Measurements from ENCODE around the gene CENPX.
"Not testable (repeated sequence)": the region's sequence is repeated elsewhere in the genome, so short reads cannot be mapped to it uniquely, and the experiment has no call there.

Gene CENPX

DNA sequence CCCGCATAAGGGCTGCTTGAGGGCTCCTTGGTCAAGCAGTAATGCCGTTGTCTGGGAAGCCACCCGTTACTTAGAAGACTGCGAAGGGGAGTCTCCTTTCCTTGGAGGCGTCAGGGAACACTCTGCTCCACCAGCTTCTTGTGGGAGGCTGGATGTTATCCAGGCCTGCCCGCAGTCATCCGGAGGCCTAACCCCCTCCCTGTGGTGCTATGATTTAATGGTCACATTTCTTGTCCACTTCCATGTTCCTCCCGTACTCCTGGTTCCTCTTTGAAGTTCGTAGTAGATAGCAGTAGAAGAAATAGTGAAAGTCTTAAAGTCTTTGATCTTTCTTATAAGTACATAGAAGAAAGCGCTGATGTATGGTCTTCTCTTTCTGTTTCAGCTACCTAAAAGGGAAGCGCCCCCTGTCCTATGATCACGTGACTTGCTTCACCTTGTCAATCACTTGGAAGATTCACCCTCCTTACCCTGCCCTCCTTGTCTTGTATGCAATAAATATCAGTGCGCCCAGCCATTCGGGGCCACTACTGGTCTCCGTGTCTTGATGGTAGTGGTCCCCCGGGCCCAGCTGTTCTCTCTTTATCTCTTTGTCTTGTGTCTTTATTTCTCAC lies 16.2 kb upstream of the CENPX start:
- DNase-seq, result not testable (repeated sequence)

DNA sequence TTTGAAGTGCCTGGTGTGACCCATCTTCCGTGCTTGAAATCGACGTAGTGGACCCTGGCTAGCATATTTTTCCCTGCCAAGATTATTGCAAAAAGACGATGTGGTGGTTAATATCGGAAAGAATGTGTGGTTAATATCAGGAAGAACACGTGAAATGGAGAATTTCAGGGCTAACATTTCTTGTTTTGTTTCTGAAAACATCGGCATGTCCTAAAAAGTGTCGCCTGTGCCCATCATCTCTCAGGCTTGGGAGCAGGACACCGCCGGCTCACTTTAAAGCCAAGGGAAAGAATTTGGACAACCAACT lies 15.2 kb upstream of the CENPX start:
- no peak for DNase-seq

DNA sequence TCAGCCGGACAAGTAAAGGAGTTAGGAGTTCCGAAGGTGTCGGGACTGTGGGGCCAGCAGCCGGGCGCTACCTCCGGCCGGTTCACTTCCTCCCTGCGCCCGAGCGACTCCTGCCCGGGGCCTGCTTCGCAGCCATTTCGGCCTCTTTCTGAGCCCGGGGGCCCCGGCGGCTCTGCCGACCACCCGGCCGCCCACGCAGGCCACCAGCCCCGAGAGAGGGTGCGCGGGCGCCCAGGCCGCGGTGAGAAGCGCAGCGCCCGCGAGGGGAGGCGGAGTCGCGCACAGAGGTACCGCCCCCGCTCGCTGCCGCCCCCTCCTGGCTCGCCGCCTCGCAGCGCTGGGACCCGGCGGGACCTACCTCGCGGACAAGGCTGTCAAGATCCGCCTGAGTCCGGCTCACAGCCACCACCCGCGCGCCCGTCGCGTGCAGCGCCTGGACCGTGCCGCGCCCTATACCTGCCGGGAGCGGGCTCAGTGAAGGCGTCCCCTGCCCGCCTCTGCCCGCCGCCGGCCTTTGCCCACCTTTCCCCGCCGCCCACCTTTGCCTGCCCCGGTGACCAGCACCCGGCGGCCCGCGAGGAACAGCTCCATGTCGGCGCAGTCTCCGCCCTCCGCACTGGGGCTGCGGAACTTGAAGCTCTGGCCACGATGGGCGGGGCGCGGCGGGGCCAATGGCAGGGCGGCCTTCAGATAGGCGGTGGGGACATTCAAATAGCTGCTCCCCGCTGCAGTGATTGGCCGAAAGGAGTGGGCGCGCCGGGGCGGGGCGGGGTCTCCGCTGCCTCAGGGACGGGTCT lies 14.6 kb upstream of the CENPX start, which contains the start of gene DCXR:
TSS of gene DCXR (minus strand) at position 606 of the 797 bp plus-strand sequence. CDS start at position 591, 15 bp downstream.
- peak; percentile 91 for DNase-seq

DNA sequence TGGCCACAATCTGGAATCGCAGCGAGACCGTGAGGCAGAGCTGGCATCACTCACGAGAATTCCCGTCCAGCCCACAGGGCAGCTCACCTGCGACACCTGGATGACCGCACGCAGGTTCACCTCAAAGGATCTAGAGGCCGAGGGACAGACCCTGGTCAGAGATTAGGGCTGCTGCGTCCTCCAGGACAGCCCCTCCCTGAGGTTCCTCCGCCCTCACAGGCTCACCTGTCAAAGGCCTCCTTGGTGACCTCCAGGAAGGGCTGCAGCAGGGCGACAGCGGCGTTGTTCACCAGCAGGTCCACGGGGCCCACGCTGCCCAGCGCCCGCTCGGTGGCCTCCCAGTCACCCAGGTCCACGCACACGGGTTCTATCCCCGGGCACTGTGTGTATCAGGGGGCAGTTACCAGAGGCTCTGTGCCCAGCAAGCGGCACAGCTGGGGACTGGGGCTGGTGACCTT lies 14.0 kb upstream of the CENPX start:
- DNase-seq, result no peak

DNA sequence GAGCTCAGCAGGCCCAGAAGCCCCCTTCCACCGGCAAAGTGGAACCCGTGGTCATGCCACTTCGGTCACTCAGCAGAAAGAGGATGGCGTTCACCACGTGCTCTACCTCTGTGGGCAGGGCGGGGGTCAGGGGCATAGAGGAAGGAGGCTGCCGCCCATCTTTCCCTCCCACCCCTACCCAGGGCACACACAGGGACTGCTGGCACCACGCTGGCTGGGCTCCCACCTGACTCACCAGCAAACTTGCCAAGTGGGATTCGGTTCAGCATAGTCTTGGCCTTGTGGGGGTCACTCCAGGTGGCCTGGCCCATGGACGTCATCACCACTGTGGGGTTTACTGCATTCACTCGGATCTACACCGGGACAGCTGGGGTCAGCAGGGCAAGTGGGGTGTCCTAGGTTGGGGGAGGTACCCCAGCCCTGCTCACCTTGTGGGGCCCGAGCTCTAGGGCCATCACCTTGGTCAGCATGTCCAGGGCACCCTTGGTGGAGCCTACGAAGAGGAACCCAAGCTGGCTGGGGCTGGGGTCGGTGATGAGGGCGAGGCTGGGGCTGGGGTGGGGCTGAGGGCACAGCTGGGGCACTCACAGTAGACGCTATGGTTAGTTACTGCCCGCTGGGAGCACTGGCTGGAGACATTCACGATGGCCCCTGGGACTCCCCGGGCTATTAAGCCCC lies 13.4 kb upstream of the CENPX start:
- no peak for DNase-seq

DNA sequence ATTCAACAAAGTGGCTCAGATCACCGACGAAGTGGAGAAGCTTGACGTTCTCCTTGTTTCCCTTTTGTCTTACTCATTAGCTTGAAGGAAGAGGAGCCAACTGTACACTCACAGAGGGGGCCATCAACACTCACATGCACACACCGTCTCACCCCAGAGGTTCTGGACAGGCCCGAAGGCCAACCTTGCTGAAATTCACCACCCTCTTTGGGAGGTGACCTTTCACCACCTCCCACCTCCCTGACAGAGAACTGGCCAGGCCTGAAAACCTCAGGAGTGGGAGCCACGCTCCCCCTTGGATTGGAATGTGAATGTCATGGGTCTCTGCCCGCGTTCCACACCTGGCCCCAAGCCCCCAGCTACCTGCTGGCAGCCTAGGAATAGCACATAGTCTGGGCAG lies 12.8 kb upstream of the CENPX start:
- DNase-seq, result no peak

DNA sequence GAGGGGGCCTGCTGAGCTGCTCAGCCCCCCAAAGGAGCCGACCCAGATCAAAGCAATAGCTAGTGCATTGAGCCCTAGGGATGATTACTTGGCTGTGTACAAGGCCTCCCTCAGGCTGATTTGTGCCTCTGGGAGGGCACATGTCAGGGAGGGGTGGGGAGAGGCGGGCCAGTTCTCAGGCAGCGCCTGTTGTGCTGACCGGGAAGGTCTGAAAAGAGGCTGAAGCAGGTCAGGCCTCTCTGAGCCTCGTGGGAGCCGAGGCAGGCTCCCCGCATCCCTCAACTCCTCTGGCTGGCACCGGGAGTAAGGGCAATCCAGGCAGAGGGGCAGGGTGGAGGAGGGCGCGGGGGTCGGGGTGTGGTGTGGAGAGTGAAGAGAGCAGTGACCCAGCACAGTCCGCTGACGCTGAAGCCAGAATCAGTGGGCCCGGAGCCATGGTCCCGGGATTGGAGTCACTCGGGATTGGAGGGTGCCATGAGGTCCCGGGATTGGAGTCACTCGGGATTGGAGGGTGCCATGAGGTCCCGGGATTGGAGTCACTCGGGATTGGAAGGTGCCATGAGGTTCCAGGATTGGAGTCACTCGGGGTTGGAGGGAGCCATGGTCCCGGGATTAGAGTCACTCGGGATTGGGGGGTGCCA lies 11.8 kb upstream of the CENPX start:
- DNase-seq, result no peak

DNA sequence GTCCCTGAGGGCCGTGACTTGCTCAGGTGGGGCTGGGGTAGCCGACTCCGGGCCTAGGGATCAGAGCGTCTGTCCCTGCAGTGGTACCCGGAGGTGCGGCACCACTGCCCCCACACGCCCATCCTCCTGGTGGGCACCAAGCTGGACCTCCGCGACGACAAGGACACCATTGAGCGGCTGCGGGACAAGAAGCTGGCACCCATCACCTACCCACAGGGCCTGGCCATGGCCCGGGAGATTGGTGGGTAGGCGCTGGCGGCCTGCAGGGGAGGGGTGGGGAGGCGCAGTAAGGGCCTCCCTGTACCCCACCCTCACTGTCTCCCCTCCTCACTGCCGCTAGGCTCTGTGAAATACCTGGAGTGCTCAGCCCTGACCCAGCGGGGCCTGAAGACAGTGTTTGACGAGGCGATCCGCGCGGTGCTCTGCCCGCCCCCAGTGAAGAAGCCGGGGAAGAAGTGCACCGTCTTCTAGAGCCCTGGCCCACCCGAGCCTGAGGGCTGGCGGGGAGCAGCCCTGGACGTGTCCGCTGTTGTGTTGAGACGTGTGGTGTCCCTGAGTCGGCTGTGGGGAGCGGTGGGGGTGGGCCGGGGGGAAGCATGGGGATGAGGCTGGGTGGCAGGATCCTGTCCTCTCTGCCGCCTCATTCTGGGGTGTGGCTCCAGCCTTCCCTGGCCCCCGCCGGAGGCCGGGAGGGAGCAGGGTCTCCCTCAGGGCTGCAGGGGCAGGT lies 10.8 kb upstream of the CENPX start:
- no peak for DNase-seq

DNA sequence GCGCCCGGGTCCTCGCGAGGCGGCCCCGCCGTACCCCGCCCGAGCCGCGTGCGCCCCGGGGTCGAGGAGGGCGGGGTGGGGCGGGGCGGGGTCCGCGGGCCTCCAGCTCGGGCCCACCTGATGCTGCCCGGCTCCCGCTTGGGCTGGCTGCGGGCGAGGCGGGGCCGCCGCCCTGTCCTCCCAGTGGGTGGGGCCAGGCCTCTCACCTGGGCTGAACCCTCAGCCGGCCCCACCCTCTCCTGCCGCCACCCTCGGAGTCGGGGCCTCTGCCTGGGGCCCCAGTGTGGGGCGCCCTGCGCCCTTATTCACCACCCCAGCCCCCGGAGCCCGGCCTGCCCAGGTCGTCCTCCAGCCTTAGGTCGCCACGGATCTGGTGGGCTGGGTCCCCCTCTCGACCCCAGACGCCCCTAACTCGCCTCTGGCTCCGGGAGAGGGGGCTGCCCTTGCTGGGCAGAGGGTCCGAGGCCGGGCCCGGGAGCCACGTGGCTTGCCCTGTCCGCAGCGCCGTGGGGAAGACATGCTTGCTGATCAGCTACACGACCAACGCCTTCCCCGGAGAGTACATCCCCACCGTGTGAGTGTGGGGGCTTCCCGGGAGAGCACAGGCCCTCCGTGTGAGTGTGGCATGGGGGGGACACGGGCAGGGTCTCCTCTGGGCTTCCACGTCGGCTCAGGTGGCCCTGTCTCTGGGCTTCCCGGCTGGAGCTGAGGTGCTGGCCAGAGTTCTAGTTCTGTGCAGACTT lies 9.4 kb upstream of the CENPX start:
- DNase-seq, result peak; percentile 36

DNA sequence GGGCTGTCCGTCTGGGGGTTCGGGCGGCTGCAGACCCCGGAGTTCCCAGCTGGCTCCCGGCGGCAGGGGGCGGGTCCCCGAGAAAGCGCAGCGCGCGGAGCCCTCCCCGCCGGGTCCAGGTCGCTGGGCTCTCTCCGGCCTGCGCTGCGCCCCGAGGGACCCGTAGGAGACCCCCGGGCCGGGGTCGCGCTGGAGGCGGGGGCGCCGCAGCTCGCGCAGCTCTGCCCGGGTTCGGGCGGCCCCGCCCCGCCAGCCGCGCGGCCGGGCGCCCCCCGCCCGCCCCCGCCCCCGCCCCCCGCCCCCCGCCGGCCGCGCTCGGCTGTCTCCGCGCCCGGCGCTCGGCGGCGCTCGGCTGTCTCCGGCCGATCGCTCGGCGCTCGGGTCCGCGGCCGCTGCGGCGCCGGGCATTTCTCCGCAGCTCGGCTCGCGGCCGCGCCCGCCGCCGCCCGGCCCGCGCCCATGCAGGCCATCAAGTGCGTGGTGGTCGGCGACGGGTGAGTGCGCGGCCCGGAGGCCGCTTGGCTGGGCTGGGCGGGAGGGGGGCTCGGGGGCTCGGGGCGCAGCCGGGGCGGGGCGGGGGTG lies 8.7 kb upstream of the CENPX start, which contains the start of gene RAC3:
TSS of gene RAC3 (plus strand) at position 376 of the 582 bp plus-strand sequence. CDS start at position 460, 84 bp downstream.
- DNase-seq, result no peak

DNA sequence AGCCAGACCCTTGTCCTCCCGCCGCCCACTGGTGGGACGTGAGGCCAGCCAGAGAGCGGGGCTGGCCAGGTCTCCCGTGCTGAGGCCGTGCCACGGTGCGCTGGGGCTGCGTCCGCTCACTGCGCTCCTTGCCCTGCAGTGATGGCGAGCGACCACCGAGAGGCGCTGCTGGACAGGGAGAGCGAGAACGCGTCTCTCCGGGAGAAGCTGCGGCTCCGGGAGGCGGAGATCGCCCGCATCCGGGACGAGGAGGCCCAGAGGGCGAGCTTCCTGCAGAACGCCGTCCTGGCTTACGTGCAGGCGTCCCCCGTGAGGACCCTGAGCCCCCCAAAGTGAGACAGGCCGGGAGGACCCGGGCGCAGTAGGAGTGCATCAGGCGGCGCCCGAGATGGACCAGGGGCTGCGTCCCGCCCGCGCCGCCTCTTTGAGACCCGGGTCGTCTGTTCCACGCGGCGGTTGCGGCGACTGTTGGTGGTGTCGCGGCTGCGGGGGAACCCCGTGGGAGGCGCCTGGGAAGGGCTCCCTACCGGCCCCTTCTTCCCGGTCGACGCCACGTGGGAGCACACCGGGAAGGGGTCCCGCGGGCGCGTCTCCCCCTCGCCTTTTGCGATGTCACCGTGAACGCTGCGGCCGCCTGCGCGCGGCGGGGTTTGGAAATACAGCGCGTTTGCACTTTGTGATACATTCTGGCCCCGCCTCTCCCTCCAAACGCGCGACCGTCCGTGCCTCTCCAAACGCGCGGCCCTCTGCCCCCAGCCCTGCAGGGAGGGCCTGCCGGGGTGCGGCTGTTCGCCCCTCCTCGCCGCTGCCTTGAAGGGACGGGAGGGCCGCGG lies 8.0 kb upstream of the CENPX start:
- DNase-seq, result peak; percentile 80

DNA sequence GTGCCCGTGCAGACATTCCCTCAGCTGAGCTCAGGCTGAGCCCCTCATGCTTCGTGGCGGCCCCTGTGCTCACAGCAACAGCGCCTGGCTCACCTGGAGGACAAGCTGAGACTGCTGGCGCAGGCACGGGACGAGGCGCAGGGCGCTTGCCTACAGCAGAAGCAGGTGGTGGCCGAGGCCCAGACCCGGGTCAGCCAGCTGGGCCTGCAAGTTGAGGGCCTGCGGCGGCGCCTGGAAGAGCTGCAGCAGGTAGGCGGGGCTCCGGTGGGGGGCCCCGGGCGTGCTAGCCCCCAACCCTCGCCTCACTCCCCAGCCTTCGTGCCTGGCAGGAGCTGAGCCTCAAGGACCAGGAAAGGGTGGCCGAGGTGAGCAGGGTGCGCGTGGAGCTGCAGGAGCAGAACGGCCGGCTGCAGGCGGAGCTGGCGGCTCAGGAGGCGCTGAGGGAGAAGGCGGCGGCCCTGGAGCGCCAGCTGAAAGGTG lies 7.4 kb upstream of the CENPX start:
- no peak for DNase-seq

DNA sequence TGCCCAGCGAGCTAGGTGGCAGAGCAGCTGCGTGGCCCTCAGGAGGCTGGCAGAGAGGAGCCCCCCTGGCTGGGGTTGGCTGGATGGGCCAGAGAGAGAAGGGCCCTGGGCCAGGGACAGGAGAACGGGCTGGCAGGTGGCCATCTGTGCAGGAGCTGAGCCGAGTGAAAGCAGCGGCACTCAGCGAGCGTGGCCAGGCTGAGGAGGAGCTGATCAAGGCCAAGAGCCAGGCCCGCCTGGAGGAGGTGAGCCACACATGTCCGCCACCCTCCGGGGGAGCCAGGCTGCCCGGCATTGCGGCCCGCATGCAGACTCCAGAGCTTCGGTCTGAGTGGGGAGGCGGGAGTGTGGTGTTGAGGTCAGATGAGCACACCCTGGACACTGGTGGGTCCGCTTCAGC lies 6.7 kb upstream of the CENPX start:
- DNase-seq, result no peak

DNA sequence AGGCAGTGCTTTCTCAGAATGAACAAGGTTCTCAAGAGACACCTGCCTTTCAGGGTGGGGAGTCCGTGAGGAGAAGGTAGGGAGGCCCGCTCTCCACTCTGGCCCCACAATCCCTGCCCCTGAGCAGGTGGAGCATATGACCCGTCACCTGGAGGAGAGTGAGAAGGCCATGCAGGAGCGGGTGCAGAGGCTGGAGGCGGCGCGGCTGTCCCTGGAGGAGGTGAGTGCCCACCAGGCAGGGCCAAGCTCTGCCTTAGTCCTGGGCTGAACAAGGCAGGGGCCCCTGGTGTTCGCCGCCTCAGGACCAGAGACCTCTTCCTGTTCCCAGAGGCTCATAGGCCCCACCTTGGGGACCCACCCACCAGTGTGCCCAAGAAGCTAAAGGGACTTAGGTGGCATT lies 6.3 kb upstream of the CENPX start:
- DNase-seq, result no peak

DNA sequence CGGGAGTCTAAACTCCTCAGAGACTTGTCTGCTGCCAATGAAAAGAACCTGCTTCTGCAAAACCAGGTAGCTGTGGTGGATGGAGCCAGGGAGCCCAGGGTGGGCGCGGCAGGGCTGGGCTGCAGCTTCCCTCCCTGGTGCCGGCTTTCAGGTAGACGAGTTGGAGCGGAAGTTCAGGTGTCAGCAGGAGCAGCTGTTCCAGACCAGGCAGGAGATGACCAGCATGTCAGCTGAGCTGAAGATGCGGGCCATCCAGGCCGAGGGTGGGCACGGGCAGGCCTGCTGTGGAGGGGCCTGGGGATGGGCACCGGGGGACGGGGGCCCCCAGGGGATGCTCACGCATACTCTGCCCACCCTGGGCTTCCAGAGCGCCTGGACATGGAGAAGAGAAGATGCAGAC lies 5.6 kb upstream of the CENPX start:
- no peak for DNase-seq

DNA sequence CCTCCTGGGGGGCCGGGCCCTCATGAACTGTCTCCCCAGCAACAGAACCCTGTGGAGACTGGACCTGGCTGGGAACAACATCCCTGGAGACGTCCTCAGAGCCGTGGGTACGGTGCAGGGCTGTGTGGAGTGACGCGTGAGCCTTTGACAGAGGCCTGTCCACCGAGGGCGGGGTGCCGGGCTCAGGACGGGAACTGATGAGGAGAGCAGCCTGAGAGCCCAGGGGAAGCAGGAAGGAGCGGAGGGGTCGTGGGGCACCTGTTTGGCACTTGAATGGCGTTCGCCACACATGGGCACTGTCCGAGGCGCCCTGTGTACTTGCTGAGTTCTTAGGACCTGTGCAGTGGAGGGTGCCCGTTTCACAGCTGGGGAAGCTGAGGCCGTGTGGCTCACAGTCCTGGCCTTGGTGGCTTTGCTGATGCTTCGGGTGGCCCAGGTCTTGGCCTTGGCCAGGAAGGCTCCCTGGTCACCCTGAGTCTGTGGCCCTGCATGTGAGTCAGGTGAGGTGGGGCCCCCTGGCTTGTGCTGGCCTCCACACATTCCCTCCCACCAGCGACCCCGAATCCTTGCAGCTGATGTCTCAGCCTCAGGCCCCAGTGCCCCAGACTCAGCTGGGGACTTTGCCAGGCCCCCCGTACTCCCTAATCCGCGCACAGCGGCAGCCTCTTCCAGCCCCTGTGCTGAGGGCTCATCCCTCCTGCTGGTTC lies 2.9 kb upstream of the CENPX start:
- no peak for DNase-seq

DNA sequence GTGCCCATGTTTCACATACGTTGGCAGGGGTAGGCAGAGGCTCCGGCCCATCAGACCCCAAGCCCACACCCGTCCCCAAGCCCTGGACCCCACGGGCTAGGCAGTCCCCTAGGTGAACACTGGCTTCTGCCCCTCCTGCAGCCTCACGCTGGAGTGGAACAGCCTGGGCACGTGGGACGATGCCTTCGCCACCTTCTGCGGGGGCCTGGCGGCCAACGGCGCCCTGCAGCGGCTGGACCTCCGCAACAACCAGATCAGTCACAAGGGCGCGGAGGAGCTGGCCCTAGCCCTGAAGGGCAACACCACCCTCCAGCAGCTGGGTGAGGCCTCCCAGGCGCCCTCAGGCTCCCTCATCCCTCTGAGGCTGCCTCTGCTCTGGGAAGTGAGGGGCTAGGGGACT lies 2.2 kb upstream of the CENPX start:
- no peak for DNase-seq

DNA sequence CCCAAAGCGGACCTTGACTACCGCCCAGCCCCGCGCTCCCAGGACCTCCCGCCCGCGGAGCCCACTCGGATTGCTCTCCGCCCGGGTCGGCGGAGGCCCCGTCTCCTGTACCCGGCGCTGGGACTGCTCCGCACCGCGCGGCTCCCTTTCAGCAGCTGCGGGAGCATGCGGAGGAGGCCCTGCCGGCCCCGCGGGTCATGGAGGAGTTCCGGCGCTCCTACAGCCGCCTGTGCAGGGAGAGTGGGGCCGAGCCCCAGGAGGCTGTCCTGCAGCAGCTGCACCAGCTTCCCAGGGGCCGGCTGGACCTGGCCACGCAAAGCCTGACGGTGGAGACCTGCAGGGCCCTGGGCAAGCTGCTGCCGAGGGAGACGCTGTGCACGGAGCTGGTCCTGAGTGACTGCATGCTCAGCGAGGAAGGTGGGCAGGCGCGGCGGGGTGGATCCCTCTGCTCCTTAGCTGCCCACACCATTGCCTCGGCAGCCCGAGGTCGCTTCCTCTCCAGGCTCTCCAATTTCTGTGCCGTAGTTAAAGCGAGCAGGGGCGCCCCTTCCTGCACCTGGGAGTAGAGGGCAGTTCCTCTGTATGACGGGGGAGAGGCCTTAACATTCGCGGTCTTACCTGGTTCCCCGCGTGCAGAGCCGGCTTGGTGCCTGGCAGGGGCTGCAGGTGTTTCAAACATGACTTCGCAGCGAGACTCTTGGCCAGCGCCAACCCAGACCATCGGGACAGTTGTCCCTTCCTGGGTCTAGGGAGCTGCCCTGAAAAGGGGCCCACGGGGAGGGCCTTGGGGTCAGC lies 966 bp upstream of the CENPX start:
- no peak for DNase-seq

DNA sequence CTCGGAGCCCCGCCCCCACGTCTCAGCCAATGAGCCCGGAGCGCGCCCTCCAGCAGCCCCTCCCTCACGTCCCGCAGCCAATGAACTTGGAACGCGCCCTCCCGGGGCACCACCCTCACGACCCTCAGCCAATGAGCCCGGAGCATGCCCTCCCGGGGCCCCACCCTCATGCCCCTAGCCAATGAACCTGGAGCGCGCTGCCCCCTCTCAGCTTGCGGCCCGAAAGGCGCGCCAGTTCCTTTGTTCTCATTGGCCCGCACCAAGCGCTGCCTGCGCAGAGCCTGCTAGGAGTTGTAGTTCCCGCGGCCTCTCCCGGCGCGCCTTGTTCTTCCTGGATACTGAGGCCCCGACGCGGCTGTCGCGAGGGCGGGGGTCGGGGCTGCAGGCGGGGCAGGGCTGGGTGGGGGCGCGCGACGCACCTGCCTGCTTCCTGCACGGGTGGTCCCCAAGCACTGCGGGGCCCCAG lies 336 bp upstream of the CENPX start, which contains the start of gene LRRC45:
TSS of gene LRRC45 (plus strand) at position 325 of the 466 bp plus-strand sequence. CDS start 339 bp downstream, outside the sequence.
- peak; percentile 100 for DNase-seq
